Pancreas (tissue), 10 donors: Measurements from ENCODE around the gene RNPEPL1. TPM values are rescaled to one million over a fixed set of nuclear protein-coding genes. Genes with fewer than 3 reads are reported as not detected.

Source experiments
- ATAC-seq, 4 donors: fragments of 200-7000 bp; cut with Tn5 transposase; one replicate each; pipeline versions ENCODE4 v1.8.0 to v1.9.1; 2020; ENCODE audit warnings: mild to moderate bottlenecking in 4 of 4, moderate library complexity in 4 of 4
- DNase-seq, 6 donors: peaks; one replicate each; pipeline ENCODE4 v3.0.0-alpha.2; 2020
- FAIRE-seq: peaks from 2 replicates; lab custom pipeline; 2012; peaks lifted over from hg19 to GRCh38; lab: Jason Lieb, UNC
- H3K27ac ChIP-seq, 4 donors: fragments of 200-600 bp; sonication (generic); 1 replicate in 3 of 4; 2 replicates in 1 of 4; pipeline versions ENCODE4 v1.5.0 to v1.8.0; 2020
- H3K27me3 ChIP-seq, 4 donors: fragments of 200-600 bp; one replicate each; pipeline ENCODE4 v1.8.0; 2021
- H3K36me3 ChIP-seq, 3 donors: fragments of 200-600 bp; sonication (generic) in 1 of 3; one replicate each; pipeline versions ENCODE4 v1.5.0 to v1.8.0; 2020 to 2021
- H3K4me1 ChIP-seq, 3 donors: fragments of 200-600 bp; one replicate each; pipeline ENCODE4 v1.8.0; 2021
- H3K4me3 ChIP-seq, 4 donors: fragments of 200-600 bp; sonication (generic) in 2 of 4; one replicate each; pipeline versions ENCODE4 v1.5.0 to v1.8.0; 2020 to 2021
- H3K9me3 ChIP-seq, 4 donors: fragments of 200-600 bp; one replicate each; pipeline ENCODE4 v1.8.0; 2021
- CTCF ChIP-seq, 4 donors: fragments of 200-600 bp; sonication (generic) in 3 of 4; IDR thresholded peaks; one replicate each; pipeline versions ENCODE4 v1.5.0 to v1.8.0; 2021; ENCODE audit warnings: antibody characterized with exemption in 4 of 4
- WGBS, 2 donors: extraction: QIAGEN DNeasy Blood & Tissue Kit; methylation state at CpG; one replicate each; pipeline ENCODE4 v1.1.7; 2013; 5-methylcytosine and 5-hydroxymethylcytosine counted together
- intact Hi-C, 3 donors: fragments of 100-400 bp; cut with DNase I; formaldehyde crosslinking; loops; one replicate each; pipeline versions ENCODE4 v1.11.1 to v1.14.2; 2022
- polyA plus RNA-seq, 2 donors: library from polyadenylated mRNA; stranded (reverse); fragments of 200-250 nt; gene quantifications; one replicate each; pipeline ENCODE4 v1.2.3, GENCODE V29; 2013
- total RNA-seq, 6 donors: library from RNA; stranded (reverse); fragmentation: NEBNext Ultra II Directional in 4 of 6; extraction: Animal tissue kit (Norgen Biotek cat#: 25700) in 4 of 6; gene quantifications; one replicate each; pipeline versions ENCODE4 v1.2.1 to v1.2.4, GENCODE V29; 2021 to 2023
- donor health status: healthy with polysubstance abuse.
- donor health status: DM: no; HTN: no; CAD: no; lungs with moderate emphysema.
- donor health status: DM: no; HTN: no; CAD: no.
- donor health status: control.
- donor health status: control.
- donor health status: Bipolar disorder and iron deficiency.
- donor health status: DM: yes; HTN: yes; CAD: no.
- donor health status: DM: no; HTN: no; CAD: no.
- donor health status: DM: no; HTN: no; CAD: no.
- donor health status: DM: yes; HTN: yes; CAD: no.

Gene RNPEPL1
- total and polyA plus RNA-seq, 8 donors, result 37.1 to 195 (median 43.9) TPM

- ATAC-seq (peak; percentile 5 to 59 (median 36)), DNase-seq (peak; percentile 68 to 89 (median 81)), FAIRE-seq (no peak)
- peak overlapping the region; percentile 48 to 65 (median 58) for H3K27ac ChIP-seq
- WGBS, 2 donors, result 1% methylated on average over 71 to 93 of the region's 93 CpGs
- no peaks in the 10 kb centered on the region for H3K9me3 ChIP-seq
- no peaks in the 10 kb centered on the region for H3K36me3 ChIP-seq
- intact Hi-C loops, result no loop called here
- no peaks in the 10 kb centered on the region for H3K27me3 ChIP-seq
- no peak for TF ChIP-seq CTCF (IDR thresholded peaks at IDR 0.05)
- peak overlapping the region; percentile 67 to 91 (median 82) for H3K4me3 ChIP-seq
- H3K4me1 ChIP-seq, result peaks cover 15 to 35% (median 31%) of the 10 kb centered on the region in 3 donors
These were observed 616 bp downstream of the RNPEPL1 start for GRCh38 chr2:240568678-240569522.

DNA sequence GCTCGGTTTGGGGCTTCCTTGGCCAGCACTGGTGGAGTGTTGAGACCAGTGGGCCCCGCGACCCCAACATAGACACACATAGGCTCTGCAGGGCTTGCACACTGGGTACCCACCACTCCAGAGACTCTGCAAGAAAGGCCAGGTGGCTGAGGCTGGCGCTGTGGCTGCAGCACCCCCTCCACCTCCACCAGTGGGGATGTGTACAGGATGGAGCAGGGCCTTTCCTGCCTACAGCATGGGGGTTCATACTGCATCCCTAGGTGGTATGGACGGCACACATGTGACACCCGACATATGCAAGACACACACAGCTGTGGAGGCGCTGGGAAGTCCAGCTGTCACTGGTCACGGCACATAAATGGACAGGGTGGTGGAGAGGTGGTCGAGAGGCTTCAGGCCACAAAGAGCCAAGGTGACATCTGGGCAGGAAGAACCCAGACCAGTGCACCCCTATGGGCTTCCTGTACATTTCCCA, 1.3 kb downstream of the RNPEPL1 start:
- peaks cover 0 to 3% (median 2%) of the 10 kb centered on the region in 3 donors for H3K36me3 ChIP-seq
- intact Hi-C loops, result no loop called here
- WGBS, 2 donors, result 40 to 51% methylated on average over 9 of the region's 9 CpGs

GRCh38 chr2:240569998-240570530, 1.8 kb downstream of the RNPEPL1 start:
- 66 to 74% methylated on average over 15 of the region's 15 CpGs for WGBS, 2 donors
- FAIRE-seq (no peak), DNase-seq (peak in 4 of 6 donors; percentile 45 to 73 (median 53)), ATAC-seq (no peak)
- Histone ChIP-seq H3K4me1 (peaks cover 15 to 35% (median 31%) of the 10 kb centered on the region in 3 donors), H3K36me3 (peaks cover 0 to 8% (median 5%) of the 10 kb centered on the region in 3 donors), H3K9me3 (no peaks in the 10 kb centered on the region), H3K4me3 (peak overlapping the region in 2 of 4 donors; percentile 82 to 91), H3K27me3 (no peaks in the 10 kb centered on the region), H3K27ac (no peak overlapping the region)
- no peak for TF ChIP-seq CTCF (IDR thresholded peaks at IDR 0.05)
- intact Hi-C loops, result no loop called here

More for the DNA sequence above, 1.3 kb downstream of the RNPEPL1 start:
- Histone ChIP-seq H3K4me1 (peaks cover 15 to 35% (median 31%) of the 10 kb centered on the region in 3 donors), H3K9me3 (no peaks in the 10 kb centered on the region), H3K27ac (peak overlapping the region in 3 of 4 donors; percentile 38 to 58 (median 48)), H3K27me3 (no peaks in the 10 kb centered on the region), H3K4me3 (peak overlapping the region; percentile 67 to 91 (median 82))
- FAIRE-seq (no peak), ATAC-seq (no peak), DNase-seq (peak in 1 of 6 donors; percentile 30)
- TF ChIP-seq CTCF (IDR thresholded peaks at IDR 0.05), result no peak

- no peaks in the 10 kb centered on the region for H3K9me3 ChIP-seq
- peaks cover 15 to 31% (median 26%) of the 10 kb centered on the region in 3 donors for H3K4me1 ChIP-seq
- FAIRE-seq (no peak), ATAC-seq (no peak), DNase-seq (peak in 2 of 6 donors; percentile 55 to 65)
- intact Hi-C loops, result no loop called here
- no peak for TF ChIP-seq CTCF (IDR thresholded peaks at IDR 0.05)
- H3K27me3 ChIP-seq, result no peaks in the 10 kb centered on the region
- H3K4me3 ChIP-seq, result no peak overlapping the region
- 80 to 90% methylated on average over 10 to 11 of the region's 11 CpGs for WGBS, 2 donors
- H3K36me3 ChIP-seq, result peaks cover 0 to 15% (median 11%) of the 10 kb centered on the region in 3 donors
- H3K27ac ChIP-seq, result no peak overlapping the region
These were observed 2.4 kb downstream of the RNPEPL1 start for GRCh38 chr2:240570531-240571313.
